ENCODE results near the gene BMP8A. TPM values are rescaled to one million over a fixed set of nuclear protein-coding genes. Genes with fewer than 3 reads are reported as not detected.

Gene BMP8A
- total RNA-seq, 2 experiments from 2014 or later = not detected

Other genes with a start within 250 kb of the BMP8A start
- 100 to 1,000 TPM; 183 to 211 TPM for gene PABPC4, start 85.2 kb downstream of the BMP8A start, total RNA-seq
- gene HEYL, start 148.0 kb downstream of the BMP8A start, total RNA-seq = not detected
- gene NT5C1A, start 180.5 kb downstream of the BMP8A start, total RNA-seq = under 1 TPM in 1 of 2 experiments, not detected in 1; 0.80 TPM
- under 1 TPM; 0.18 to 0.30 TPM for gene HPCAL4, start 199.8 kb downstream of the BMP8A start, total RNA-seq
- gene PPIE, start 247.2 kb downstream of the BMP8A start, total RNA-seq = 10 to 100 TPM; 67.4 to 69.5 TPM